GM12878 (cell line): Measurements from ENCODE around the gene CSAD. TPM values are rescaled to one million over a fixed set of nuclear protein-coding genes. Genes with fewer than 3 reads are reported as not detected.

ENCODE experiments used
- ATAC-seq: fragments of 200-7000 bp; cut with Tn5 transposase; 3 replicates; pipeline ENCODE4 v1.9.1; 2020; ENCODE audit warnings: mild to moderate bottlenecking, moderate library complexity
- BruUV-seq: library from RNA; stranded (reverse); fragments of 400-500 nt; replicated peaks from 2 replicates; lab custom pipeline; 2021; lab: Mats Ljungman, UMichigan
- CTCF ChIA-PET: fragments of 300-600 bp; sonication (Branson Sonifier 250); formaldehyde crosslinking; extraction: SDS; loops from one replicate; lab custom pipeline; 2021; ENCODE audit warnings: inconsistent platforms; lab: Yijun Ruan, JAX
- POLR2A ChIA-PET: fragments of 350-600 bp; formaldehyde crosslinking; extraction: SDS; loops from one replicate; lab custom pipeline; 2021; ENCODE audit warnings: inconsistent platforms; lab: Charles Lee
- RAD21 ChIA-PET: fragments of 300-600 bp; sonication (Branson Sonifier 250); formaldehyde crosslinking; loops from one replicate; lab custom pipeline; 2023; ENCODE audit warnings: antibody characterized with exemption; ENCODE audit not compliant: unreplicated experiment; lab: Charles Lee
- SMC1A ChIA-PET: fragments of 300-600 bp; sonication (Branson Sonifier 250); formaldehyde crosslinking; loops from one replicate; lab custom pipeline; 2023; ENCODE audit not compliant: unreplicated experiment, uncharacterized antibody; lab: Charles Lee
- DNase-seq: peaks from one replicate; pipeline ENCODE4 v3.0.0-alpha.2; 2011; ENCODE audit warnings: low read depth, low spot score
- FAIRE-seq: peaks from 3 replicates; lab custom pipeline; 2011; peaks lifted over from hg19 to GRCh38; lab: Jason Lieb, UNC
- H2AFZ ChIP-seq: 2 replicates; pipeline ENCODE4 v1.6.0; 2011; ENCODE audit warnings: low read depth, low read length, control low read depth; ENCODE audit not compliant: control insufficient read depth
- H3K27ac ChIP-seq: 2 replicates; pipeline ENCODE4 v1.5.1; 2011; ENCODE audit warnings: control low read depth; ENCODE audit not compliant: control insufficient read depth, insufficient read depth
- H3K27me3 ChIP-seq, 2 experiments: replicated peaks in 1 of 2; 2 replicates each; pipeline versions ENCODE4 v1.6.0 to v1.6.1; 2011; ENCODE audit warnings: low read length in 1 of 2; ENCODE audit not compliant: control insufficient read depth in 2 of 2, insufficient read depth in 2 of 2
- H3K36me3 ChIP-seq, 2 experiments: 2 replicates each; pipeline ENCODE4 v1.5.1; 2011; ENCODE audit warnings: low read length in 1 of 2; ENCODE audit not compliant: control insufficient read depth in 2 of 2, insufficient read depth in 2 of 2
- H3K4me1 ChIP-seq: 2 replicates; pipeline ENCODE4 v1.6.1; 2011; ENCODE audit warnings: mild to moderate bottlenecking, low read length, moderate library complexity, mixed read lengths; ENCODE audit not compliant: control insufficient read depth, insufficient read depth
- H3K4me2 ChIP-seq: 2 replicates; pipeline ENCODE4 v1.6.0; 2011; ENCODE audit warnings: control low read depth; ENCODE audit not compliant: control insufficient read depth, insufficient read depth
- H3K4me3 ChIP-seq: fragments of 200-600 bp; sonication (generic); 2 replicates; pipeline ENCODE4 v1.5.1; 2016
- H3K79me2 ChIP-seq: 2 replicates; pipeline ENCODE4 v1.6.0; 2011; ENCODE audit warnings: low read length; ENCODE audit not compliant: control insufficient read depth, insufficient read depth
- H3K9ac ChIP-seq: 2 replicates; pipeline ENCODE4 v1.8.0; 2011; ENCODE audit warnings: low read length, control low read depth, mixed read lengths; ENCODE audit not compliant: control insufficient read depth, insufficient read depth
- H3K9me3 ChIP-seq: replicated peaks from 3 replicates; pipeline ENCODE4 v1.5.1; 2011; ENCODE audit warnings: mild to moderate bottlenecking, low read length; ENCODE audit not compliant: control insufficient read depth, insufficient read depth
- H4K20me1 ChIP-seq: 2 replicates; pipeline ENCODE4 v1.6.0; 2011; ENCODE audit not compliant: control insufficient read depth, insufficient read depth
- CREB1 ChIP-seq: IDR thresholded peaks from 2 replicates; pipeline ENCODE4 v1.6.1; 2012; ENCODE audit warnings: low read depth, mild to moderate bottlenecking, inconsistent platforms
- RAD51 ChIP-seq: fragments of 450-650 bp; IDR thresholded peaks from 2 replicates; pipeline ENCODE4 v1.6.1; 2016; ENCODE audit warnings: moderate library complexity, mild to moderate bottlenecking, inconsistent platforms
- SREBF2 ChIP-seq: IDR thresholded peaks from 2 replicates; pipeline ENCODE4 v1.6.1; 2012; ENCODE audit warnings: mild to moderate bottlenecking, low read length
- WGBS: methylation state at CpG from one replicate; pipeline ENCODE4 v1.1.6; 2016; ENCODE audit warnings: low lambda C conversion rate; ENCODE audit not compliant: insufficient replicate concordance, insufficient coverage; ENCODE audit errors: missing lambda C conversion rate; 5-methylcytosine and 5-hydroxymethylcytosine counted together
- in situ Hi-C: fragments of 300-500 bp; cut with MboI; formaldehyde crosslinking; loops from 9 replicates; pipeline ENCODE4 v1.14.3; 2018; ENCODE audit warnings: mixed read lengths
- intact Hi-C: fragments of 100-400 bp; cut with micrococcal nuclease; formaldehyde crosslinking; loops from one replicate; pipeline ENCODE4 v1.14.2; 2022; ENCODE audit not compliant: unreplicated experiment
- polyA plus RNA-seq, 11 experiments: library from polyadenylated mRNA; depleted of rRNA in 4 of 11; unstranded in 6 of 11; stranded (reverse) in 5 of 11; fragments of >200 nt; fragmentation: Nextera tagmentation in 4 of 11; fragmentation: Illumina TruSeq in 1 of 11; extraction: Ambion mirVana in 4 of 11; extraction: Trizol in 1 of 11; gene quantifications; 1 replicate in 1 of 11; 2 replicates in 10 of 11; pipeline versions ENCODE4 v1.2.1 to v1.2.3, GENCODE V29; 2011 to 2016; ENCODE audit warnings: inconsistent platforms in 2 of 11, missing spikeins in 2 of 11, low read depth in 1 of 11
- total RNA-seq, 4 experiments: library from RNA; depleted of rRNA in 3 of 4; stranded (reverse); fragments of >200 nt in 3 of 4; fragmentation: Illumina TruSeq in 1 of 4; extraction: Trizol in 1 of 4; gene quantifications; 2 replicates each; pipeline versions ENCODE4 v1.2.1 to v1.2.3, GENCODE V29; 2013 to 2021
- TF ChIP-seq, protein P1 (sequence below): fragments of 150-350 bp; IDR thresholded peaks from 2 replicates; pipeline ENCODE4 v1.6.1; 2016; ENCODE audit warnings: low read depth, low read length

CSAD gene
- total and polyA plus RNA-seq, 10 of the 15 experiments (the other 5 are each of a cell fraction or from before 2014, with no cell fraction given) = 1.1 to 20.4 (median 6.2) TPM

- Histone ChIP-seq H4K20me1 (no peaks in the 10 kb centered on the region), H3K9ac (no peak overlapping the region), H2AFZ (no peak overlapping the region), H3K9me3 (no peaks in the 10 kb centered on the region), H3K27me3 (no peaks in the 10 kb centered on the region; a peak in 1 of 4 replicates), H3K79me2 (no peaks in the 10 kb centered on the region), H3K4me2 (no peak overlapping the region), H3K4me1 (no peaks in the 10 kb centered on the region), H3K36me3 (no peaks in the 10 kb centered on the region), H3K27ac (no peak overlapping the region), H3K4me3 (no peak overlapping the region)
- TF ChIP-seq CREB1 = no peak
- TF ChIP-seq RAD51 = no peak
- no peak for TF ChIP-seq SREBF2
- TF ChIP-seq, protein P1, sequence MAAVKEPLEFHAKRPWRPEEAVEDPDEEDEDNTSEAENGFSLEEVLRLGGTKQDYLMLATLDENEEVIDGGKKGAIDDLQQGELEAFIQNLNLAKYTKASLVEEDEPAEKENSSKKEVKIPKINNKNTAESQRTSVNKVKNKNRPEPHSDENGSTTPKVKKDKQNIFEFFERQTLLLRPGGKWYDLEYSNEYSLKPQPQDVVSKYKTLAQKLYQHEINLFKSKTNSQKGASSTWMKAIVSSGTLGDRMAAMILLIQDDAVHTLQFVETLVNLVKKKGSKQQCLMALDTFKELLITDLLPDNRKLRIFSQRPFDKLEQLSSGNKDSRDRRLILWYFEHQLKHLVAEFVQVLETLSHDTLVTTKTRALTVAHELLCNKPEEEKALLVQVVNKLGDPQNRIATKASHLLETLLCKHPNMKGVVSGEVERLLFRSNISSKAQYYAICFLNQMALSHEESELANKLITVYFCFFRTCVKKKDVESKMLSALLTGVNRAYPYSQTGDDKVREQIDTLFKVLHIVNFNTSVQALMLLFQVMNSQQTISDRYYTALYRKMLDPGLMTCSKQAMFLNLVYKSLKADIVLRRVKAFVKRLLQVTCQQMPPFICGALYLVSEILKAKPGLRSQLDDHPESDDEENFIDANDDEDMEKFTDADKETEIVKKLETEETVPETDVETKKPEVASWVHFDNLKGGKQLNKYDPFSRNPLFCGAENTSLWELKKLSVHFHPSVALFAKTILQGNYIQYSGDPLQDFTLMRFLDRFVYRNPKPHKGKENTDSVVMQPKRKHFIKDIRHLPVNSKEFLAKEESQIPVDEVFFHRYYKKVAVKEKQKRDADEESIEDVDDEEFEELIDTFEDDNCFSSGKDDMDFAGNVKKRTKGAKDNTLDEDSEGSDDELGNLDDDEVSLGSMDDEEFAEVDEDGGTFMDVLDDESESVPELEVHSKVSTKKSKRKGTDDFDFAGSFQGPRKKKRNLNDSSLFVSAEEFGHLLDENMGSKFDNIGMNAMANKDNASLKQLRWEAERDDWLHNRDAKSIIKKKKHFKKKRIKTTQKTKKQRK = no peak
- ChIA-PET RAD21 (no interaction called here), SMC1A (interaction anchor here (0.6 to 1.6 kb wide), 3 partner anchors 8 to 22 kb away, joined by 3 to 4 read pairs (median 3); no protein-coding TSS in a partner anchor), CTCF (interaction anchor here (1.3 to 1.6 kb wide), 2 partner anchors 8 to 30 kb away, joined by 3 to 4 read pairs; no protein-coding TSS in a partner anchor), POLR2A (no interaction called here)
- peak; percentile 52 for ATAC-seq
- no TSS peak for BruUV-seq
- DNase-seq = no peak
- in situ Hi-C loops = no loop called here
- 47% methylated on average over 10 of the region's 10 CpGs for WGBS
- FAIRE-seq = no peak
- intact Hi-C loops = no loop called here
These were observed 51.8 kb downstream of the CSAD start for GRCh38 chr12:53128780-53129569.
